Peyer's patch (tissue), 4 donors: ENCODE measurements around the gene CBX5.

Experiments
- POLR2A ChIP-seq, 2 donors: fragments of 450-650 bp; IDR thresholded peaks; one replicate each; pipeline ENCODE4 v1.5.1; 2017; ENCODE audit warnings: antibody characterized with exemption in 2 of 2, mild to moderate bottlenecking in 2 of 2, moderate library complexity in 2 of 2
- TF ChIP-seq, protein P1 (sequence below), 6 experiments: fragments of 450-650 bp in 4 of 6; fragments of 200-600 bp in 2 of 6; sonication (generic) in 1 of 6; IDR thresholded peaks; one replicate each; pipeline ENCODE4 v1.5.1; 2017 to 2019; ENCODE audit warnings: antibody characterized with exemption in 6 of 6, mild to moderate bottlenecking in 3 of 6, moderate library complexity in 1 of 6

DNA sequence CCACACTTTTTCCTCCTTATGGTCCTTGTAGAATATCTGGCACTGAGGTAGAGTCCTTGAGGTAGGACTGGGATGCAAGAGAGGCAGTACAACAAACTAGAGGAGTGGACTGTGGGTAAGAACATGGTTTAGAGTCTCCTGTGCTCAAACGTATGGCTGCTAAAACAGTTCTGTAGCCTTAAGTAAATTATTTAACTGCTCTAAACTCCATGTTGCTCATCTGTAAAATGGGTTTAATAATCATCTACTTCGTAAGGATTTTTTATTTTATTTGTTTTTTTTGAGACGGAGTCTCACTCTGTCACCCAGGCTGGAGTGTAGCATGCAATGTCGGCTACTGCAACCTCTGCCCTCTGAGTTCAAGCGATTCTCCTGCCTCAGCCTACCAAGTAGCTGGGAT is 41.4 kb upstream of the CBX5 start:
- TF ChIP-seq, protein P1, sequence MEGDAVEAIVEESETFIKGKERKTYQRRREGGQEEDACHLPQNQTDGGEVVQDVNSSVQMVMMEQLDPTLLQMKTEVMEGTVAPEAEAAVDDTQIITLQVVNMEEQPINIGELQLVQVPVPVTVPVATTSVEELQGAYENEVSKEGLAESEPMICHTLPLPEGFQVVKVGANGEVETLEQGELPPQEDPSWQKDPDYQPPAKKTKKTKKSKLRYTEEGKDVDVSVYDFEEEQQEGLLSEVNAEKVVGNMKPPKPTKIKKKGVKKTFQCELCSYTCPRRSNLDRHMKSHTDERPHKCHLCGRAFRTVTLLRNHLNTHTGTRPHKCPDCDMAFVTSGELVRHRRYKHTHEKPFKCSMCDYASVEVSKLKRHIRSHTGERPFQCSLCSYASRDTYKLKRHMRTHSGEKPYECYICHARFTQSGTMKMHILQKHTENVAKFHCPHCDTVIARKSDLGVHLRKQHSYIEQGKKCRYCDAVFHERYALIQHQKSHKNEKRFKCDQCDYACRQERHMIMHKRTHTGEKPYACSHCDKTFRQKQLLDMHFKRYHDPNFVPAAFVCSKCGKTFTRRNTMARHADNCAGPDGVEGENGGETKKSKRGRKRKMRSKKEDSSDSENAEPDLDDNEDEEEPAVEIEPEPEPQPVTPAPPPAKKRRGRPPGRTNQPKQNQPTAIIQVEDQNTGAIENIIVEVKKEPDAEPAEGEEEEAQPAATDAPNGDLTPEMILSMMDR (IDR thresholded peaks at IDR 0.05): no peak
- no peak for TF ChIP-seq POLR2A (IDR thresholded peaks at IDR 0.05)
